Liver (tissue), 9 donors: ENCODE measurements around the gene TMEM63A. TPM values are rescaled to one million over a fixed set of nuclear protein-coding genes. Genes with fewer than 3 reads are reported as not detected.

ENCODE experiments used
- DNase-seq: peaks from one replicate; pipeline ENCODE4 v3.0.0-alpha.2; 2017; ENCODE audit warnings: low spot score
- H3K27ac ChIP-seq, 2 donors: one replicate each; pipeline ENCODE4 v1.7.0; 2013; ENCODE audit warnings: inconsistent platforms in 2 of 2, low read length in 2 of 2, control low read depth in 1 of 2, low read depth in 1 of 2, mild to moderate bottlenecking in 1 of 2
- H3K27me3 ChIP-seq, 4 donors: one replicate each; pipeline versions ENCODE4 v1.6.1 to v1.7.0; 2013; ENCODE audit warnings: low read length in 3 of 4, inconsistent platforms in 1 of 4, mild to moderate bottlenecking in 1 of 4, moderate library complexity in 1 of 4; ENCODE audit not compliant: control insufficient read depth in 4 of 4, insufficient read depth in 4 of 4
- H3K36me3 ChIP-seq, 4 donors: one replicate each; pipeline versions ENCODE4 v1.6.1 to v1.7.0; 2013; ENCODE audit warnings: low read length in 3 of 4, mild to moderate bottlenecking in 3 of 4, low read depth in 1 of 4, moderate library complexity in 1 of 4; ENCODE audit not compliant: control insufficient read depth in 4 of 4, insufficient read depth in 3 of 4
- H3K4me1 ChIP-seq, 4 donors: one replicate each; pipeline versions ENCODE4 v1.6.1 to v1.7.0; 2013; ENCODE audit warnings: low read length in 3 of 4, mild to moderate bottlenecking in 3 of 4, moderate library complexity in 1 of 4; ENCODE audit not compliant: control insufficient read depth in 4 of 4, insufficient read depth in 4 of 4
- H3K4me3 ChIP-seq, 3 donors: one replicate each; pipeline versions ENCODE4 v1.6.1 to v1.7.0; 2013; ENCODE audit warnings: low read length in 3 of 3, control low read depth in 1 of 3, low read depth in 1 of 3, mild to moderate bottlenecking in 1 of 3
- H3K9ac ChIP-seq, 2 donors: one replicate each; pipeline ENCODE4 v1.7.0; 2013; ENCODE audit warnings: low read length in 2 of 2, mild to moderate bottlenecking in 2 of 2, moderate library complexity in 2 of 2, control low read depth in 1 of 2, low read depth in 1 of 2
- H3K9me3 ChIP-seq, 4 donors: one replicate each; pipeline versions ENCODE4 v1.6.1 to v1.7.0; 2013; ENCODE audit warnings: low read length in 3 of 4; ENCODE audit not compliant: control insufficient read depth in 4 of 4
- ATF3 ChIP-seq: IDR thresholded peaks from 2 replicates; pipeline ENCODE4 v1.6.1; 2016; ENCODE audit warnings: antibody characterized with exemption
- CTCF ChIP-seq: fragments of 150-350 bp; IDR thresholded peaks from 2 replicates; pipeline ENCODE4 v1.5.1; 2017; ENCODE audit warnings: improper control_type of control experiment, low read depth, low read length; ENCODE audit not compliant: missing input control
- EGR1 ChIP-seq, 2 donors: IDR thresholded peaks; 2 replicates each; pipeline ENCODE4 v1.6.1; 2016 to 2018; ENCODE audit warnings: antibody characterized with exemption in 2 of 2, low read depth in 2 of 2
- FOXA1 ChIP-seq: IDR thresholded peaks from 2 replicates; pipeline ENCODE4 v1.6.1; 2016; ENCODE audit warnings: antibody characterized with exemption
- FOXA2 ChIP-seq: IDR thresholded peaks from 2 replicates; pipeline ENCODE4 v1.6.1; 2016; ENCODE audit warnings: antibody characterized with exemption
- GABPA ChIP-seq, 2 donors: IDR thresholded peaks in 1 of 2; conservative IDR thresholded peaks in 1 of 2; 2 replicates each; pipeline ENCODE4 v1.6.1; 2016; ENCODE audit warnings: antibody characterized with exemption in 2 of 2, mild to moderate bottlenecking in 1 of 2, moderate library complexity in 1 of 2
- HNF4A ChIP-seq, 2 donors: conservative IDR thresholded peaks; 2 replicates each; pipeline ENCODE4 v1.6.1; 2016; ENCODE audit warnings: antibody characterized with exemption in 2 of 2, mild to moderate bottlenecking in 2 of 2
- HNF4G ChIP-seq: IDR thresholded peaks from 2 replicates; pipeline ENCODE4 v1.6.1; 2016; ENCODE audit warnings: antibody characterized with exemption
- JUND ChIP-seq, 2 donors: IDR thresholded peaks; 2 replicates each; pipeline ENCODE4 v1.6.1; 2016; ENCODE audit warnings: antibody characterized with exemption in 2 of 2
- MAX ChIP-seq: IDR thresholded peaks from 2 replicates; pipeline ENCODE4 v1.6.1; 2016; ENCODE audit warnings: antibody characterized with exemption
- NR2F2 ChIP-seq: IDR thresholded peaks from 2 replicates; pipeline ENCODE4 v1.6.1; 2016; ENCODE audit warnings: antibody characterized with exemption
- RAD21 ChIP-seq, 2 donors: IDR thresholded peaks; 2 replicates each; pipeline ENCODE4 v1.6.1; 2016; ENCODE audit warnings: antibody characterized with exemption in 2 of 2, mild to moderate bottlenecking in 2 of 2
- REST ChIP-seq: IDR thresholded peaks from 2 replicates; pipeline ENCODE4 v1.6.1; 2016; ENCODE audit warnings: antibody characterized with exemption, mild to moderate bottlenecking
- RXRA ChIP-seq, 2 donors: IDR thresholded peaks; 2 replicates each; pipeline ENCODE4 v1.6.1; 2017 to 2018; ENCODE audit warnings: antibody characterized with exemption in 2 of 2, mild to moderate bottlenecking in 1 of 2
- SP1 ChIP-seq: IDR thresholded peaks from 2 replicates; pipeline ENCODE4 v1.6.1; 2018; ENCODE audit warnings: antibody characterized with exemption, mild to moderate bottlenecking
- TAF1 ChIP-seq: conservative IDR thresholded peaks from 2 replicates; pipeline ENCODE4 v1.6.1; 2016; ENCODE audit warnings: antibody characterized with exemption, mild to moderate bottlenecking
- YY1 ChIP-seq: IDR thresholded peaks from 2 replicates; pipeline ENCODE4 v1.6.1; 2016; ENCODE audit warnings: antibody characterized with exemption, mild to moderate bottlenecking
- ZBTB33 ChIP-seq: IDR thresholded peaks from 2 replicates; pipeline ENCODE4 v1.6.1; 2016; ENCODE audit warnings: antibody characterized with exemption
- WGBS: extraction: QIAGEN DNeasy Blood & Tissue Kit; methylation state at CpG from one replicate; pipeline ENCODE4 v1.1.7; 2013; 5-methylcytosine and 5-hydroxymethylcytosine counted together
- polyA plus RNA-seq, 2 donors: library from polyadenylated mRNA; stranded (reverse) in 1 of 2; unstranded in 1 of 2; fragments of 200-250 nt in 1 of 2; fragments of >200 nt in 1 of 2; fragmentation: Nextera tagmentation in 1 of 2; extraction: Ambion mirVana in 1 of 2; gene quantifications; one replicate each; pipeline versions ENCODE4 v1.2.1 to v1.2.3, GENCODE V29; 2013 to 2015
- total RNA-seq, 2 donors: library from RNA; depleted of rRNA; stranded (reverse); fragments of >200 nt; gene quantifications; one replicate each; pipeline ENCODE4 v1.2.3, GENCODE V29; 2014
- donor health status: healthy.
- donor health status: healthy.
- donor health status: healthy.
- donor health status: healthy.
- donor health status: healthy.

TMEM63A gene
- total and polyA plus RNA-seq, 4 donors = 9.6 to 54.0 (median 11.6) TPM

GRCh38 chr1:225875044-225875815, 7.0 kb downstream of the TMEM63A start:
- TF ChIP-seq MAX = no peak
- TF ChIP-seq JUND (IDR thresholded peaks at IDR 0.05) = peak in 1 of 2 donors; percentile 25
- no peak for TF ChIP-seq RXRA (IDR thresholded peaks at IDR 0.05)
- no peak overlapping the region for H3K9ac ChIP-seq

GRCh38 chr1:225874431-225874830, 7.7 kb downstream of the TMEM63A start:
- no peak overlapping the region for H3K9ac ChIP-seq
- no peaks in the 10 kb centered on the region for H3K27me3 ChIP-seq
- 95% methylated on average over 11 of the region's 11 CpGs for WGBS
- no peak overlapping the region for H3K27ac ChIP-seq
- peaks cover 2 to 46% (median 27%) of the 10 kb centered on the region in 4 donors for H3K36me3 ChIP-seq
- H3K4me1 ChIP-seq = peaks cover 10 to 27% (median 23%) of the 10 kb centered on the region in 4 donors
- no peaks in the 10 kb centered on the region for H3K9me3 ChIP-seq
- H3K4me3 ChIP-seq = no peak overlapping the region
- TF ChIP-seq NR2F2 (no peak), RXRA (IDR thresholded peaks at IDR 0.05) (no peak), HNF4A (conservative IDR thresholded peaks at IDR 0.05) (no peak), ATF3 (no peak), GABPA (IDR thresholded peaks at IDR 0.05 in 1 of 2, conservative IDR thresholded peaks at IDR 0.05 in 1 of 2) (no peak), TAF1 (no peak), FOXA2 (no peak), ZBTB33 (no peak), HNF4G (no peak), YY1 (no peak), RAD21 (IDR thresholded peaks at IDR 0.05) (no peak), SP1 (no peak), CTCF (no peak), REST (no peak), FOXA1 (no peak), EGR1 (IDR thresholded peaks at IDR 0.05; ENCODE audit: low read depth in 2 of 2) (no peak), JUND (IDR thresholded peaks at IDR 0.05) (no peak), MAX (no peak)
- DNase-seq = no peak

More at GRCh38 chr1:225875044-225875815, 7.0 kb downstream of the TMEM63A start:
- Histone ChIP-seq H3K27ac (peak overlapping the region in 1 of 2 donors; percentile 0), H3K27me3 (no peaks in the 10 kb centered on the region), H3K36me3 (peaks cover 2 to 46% (median 25%) of the 10 kb centered on the region in 4 donors), H3K9me3 (no peaks in the 10 kb centered on the region), H3K4me1 (peaks cover 16 to 35% (median 31%) of the 10 kb centered on the region in 4 donors), H3K4me3 (no peak overlapping the region)
- WGBS = 90% methylated on average over 12 of the region's 12 CpGs
- no peak for DNase-seq
